ENCODE data around the gene CSNK2B.

Gene CSNK2B

GRCh38 chr6:31665501-31666336 lies at the start of gene CSNK2B:
Gene CSNK2B, plus strand, starts transcription at chr6:31666080. Its CDS starts 752 bp downstream, at chr6:31666832.
- DNase-seq: peak; percentile 97 to 98

- DNase-seq: no peak
Observed at GRCh38 chr6:31617010-31617409, 48.9 kb upstream of the CSNK2B start.

GRCh38 chr6:31619805-31620585 lies 45.9 kb upstream of the CSNK2B start:
- DNase-seq: peak; percentile 98 to 99

GRCh38 chr6:31620586-31621319 lies 45.1 kb upstream of the CSNK2B start, which contains the start of gene PRRC2A:
Gene PRRC2A, plus strand, starts transcription at chr6:31620715. Its CDS starts 2,075 bp downstream, at chr6:31622790.
- DNase-seq: peak; percentile 79 to 84

GRCh38 chr6:31621320-31621939 lies 44.5 kb upstream of the CSNK2B start:
- DNase-seq: no peak

GRCh38 chr6:31621991-31622390 lies 43.9 kb upstream of the CSNK2B start:
- peak in 1 of 2 experiments; percentile 17 for DNase-seq

GRCh38 chr6:31622684-31623091 lies 43.2 kb upstream of the CSNK2B start:
- no peak for DNase-seq

GRCh38 chr6:31624070-31624469 lies 41.8 kb upstream of the CSNK2B start:
- no peak for DNase-seq

GRCh38 chr6:31626952-31627351 lies 38.9 kb upstream of the CSNK2B start:
- no peak for DNase-seq

GRCh38 chr6:31627690-31628287 lies 38.1 kb upstream of the CSNK2B start:
- DNase-seq: no peak

GRCh38 chr6:31629014-31629413 lies 36.9 kb upstream of the CSNK2B start:
- no peak for DNase-seq

GRCh38 chr6:31630177-31630934 lies 35.5 kb upstream of the CSNK2B start:
- DNase-seq: no peak

GRCh38 chr6:31631209-31631608 lies 34.7 kb upstream of the CSNK2B start:
- no peak for DNase-seq

- no peak for DNase-seq
Observed at GRCh38 chr6:31631681-31632278, 34.1 kb upstream of the CSNK2B start.

GRCh38 chr6:31632279-31632946 lies 33.5 kb upstream of the CSNK2B start:
- DNase-seq: no peak

GRCh38 chr6:31633447-31633846 lies 32.4 kb upstream of the CSNK2B start:
- DNase-seq: no peak

GRCh38 chr6:31634131-31634530 lies 31.7 kb upstream of the CSNK2B start:
- no peak for DNase-seq

- no peak for DNase-seq
Observed at GRCh38 chr6:31634969-31635575, 30.8 kb upstream of the CSNK2B start.

GRCh38 chr6:31636698-31637596 lies 28.9 kb upstream of the CSNK2B start:
- no peak for DNase-seq

All from NCI-H2081 (cell line).